ENCODE data around the gene TIAM1. TPM values are rescaled to one million over a fixed set of nuclear protein-coding genes. Genes with fewer than 3 reads are reported as not detected.

TIAM1 gene
- total RNA-seq, 1 experiment from 2014 or later, result 3.7 TPM

DNA sequence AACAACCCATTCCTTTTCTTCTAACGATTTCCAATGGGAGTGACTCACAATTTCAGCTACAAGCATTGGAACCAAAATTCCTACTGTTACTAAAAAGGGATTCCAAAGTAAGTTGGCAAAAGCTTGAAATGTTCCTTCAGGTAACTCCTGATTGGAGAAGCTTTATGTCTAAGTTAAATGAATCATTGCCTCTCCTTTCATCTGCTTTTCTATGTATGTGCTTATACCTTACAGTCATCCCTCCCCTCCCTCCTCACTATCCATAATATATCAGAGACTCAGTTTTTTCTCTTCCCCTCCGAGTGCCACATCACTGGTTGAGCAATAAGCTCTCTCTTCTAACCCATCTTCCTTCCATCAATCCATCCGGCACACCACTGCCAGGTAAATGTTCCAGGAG lies 86.8 kb downstream of the TIAM1 start:
- TF ChIP-seq POLR2AphosphoS5 (IDR thresholded peaks at IDR 0.05; ENCODE audit: low read depth, low read length) (no peak), SIN3A (IDR thresholded peaks at IDR 0.05; ENCODE audit: borderline replicate concordance, insufficient read depth, low read depth, low read length) (no peak), TCF7L2 (IDR thresholded peaks at IDR 0.05; ENCODE audit: low read depth, low read length) (no peak)
- TF ChIP-seq, protein P1, sequence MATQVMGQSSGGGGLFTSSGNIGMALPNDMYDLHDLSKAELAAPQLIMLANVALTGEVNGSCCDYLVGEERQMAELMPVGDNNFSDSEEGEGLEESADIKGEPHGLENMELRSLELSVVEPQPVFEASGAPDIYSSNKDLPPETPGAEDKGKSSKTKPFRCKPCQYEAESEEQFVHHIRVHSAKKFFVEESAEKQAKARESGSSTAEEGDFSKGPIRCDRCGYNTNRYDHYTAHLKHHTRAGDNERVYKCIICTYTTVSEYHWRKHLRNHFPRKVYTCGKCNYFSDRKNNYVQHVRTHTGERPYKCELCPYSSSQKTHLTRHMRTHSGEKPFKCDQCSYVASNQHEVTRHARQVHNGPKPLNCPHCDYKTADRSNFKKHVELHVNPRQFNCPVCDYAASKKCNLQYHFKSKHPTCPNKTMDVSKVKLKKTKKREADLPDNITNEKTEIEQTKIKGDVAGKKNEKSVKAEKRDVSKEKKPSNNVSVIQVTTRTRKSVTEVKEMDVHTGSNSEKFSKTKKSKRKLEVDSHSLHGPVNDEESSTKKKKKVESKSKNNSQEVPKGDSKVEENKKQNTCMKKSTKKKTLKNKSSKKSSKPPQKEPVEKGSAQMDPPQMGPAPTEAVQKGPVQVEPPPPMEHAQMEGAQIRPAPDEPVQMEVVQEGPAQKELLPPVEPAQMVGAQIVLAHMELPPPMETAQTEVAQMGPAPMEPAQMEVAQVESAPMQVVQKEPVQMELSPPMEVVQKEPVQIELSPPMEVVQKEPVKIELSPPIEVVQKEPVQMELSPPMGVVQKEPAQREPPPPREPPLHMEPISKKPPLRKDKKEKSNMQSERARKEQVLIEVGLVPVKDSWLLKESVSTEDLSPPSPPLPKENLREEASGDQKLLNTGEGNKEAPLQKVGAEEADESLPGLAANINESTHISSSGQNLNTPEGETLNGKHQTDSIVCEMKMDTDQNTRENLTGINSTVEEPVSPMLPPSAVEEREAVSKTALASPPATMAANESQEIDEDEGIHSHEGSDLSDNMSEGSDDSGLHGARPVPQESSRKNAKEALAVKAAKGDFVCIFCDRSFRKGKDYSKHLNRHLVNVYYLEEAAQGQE (IDR thresholded peaks at IDR 0.05; ENCODE audit: insufficient read depth in 1 of 2, low read depth in 2 of 2, low read length in 1 of 2), result no peak
- TF ChIP-seq, protein P2, sequence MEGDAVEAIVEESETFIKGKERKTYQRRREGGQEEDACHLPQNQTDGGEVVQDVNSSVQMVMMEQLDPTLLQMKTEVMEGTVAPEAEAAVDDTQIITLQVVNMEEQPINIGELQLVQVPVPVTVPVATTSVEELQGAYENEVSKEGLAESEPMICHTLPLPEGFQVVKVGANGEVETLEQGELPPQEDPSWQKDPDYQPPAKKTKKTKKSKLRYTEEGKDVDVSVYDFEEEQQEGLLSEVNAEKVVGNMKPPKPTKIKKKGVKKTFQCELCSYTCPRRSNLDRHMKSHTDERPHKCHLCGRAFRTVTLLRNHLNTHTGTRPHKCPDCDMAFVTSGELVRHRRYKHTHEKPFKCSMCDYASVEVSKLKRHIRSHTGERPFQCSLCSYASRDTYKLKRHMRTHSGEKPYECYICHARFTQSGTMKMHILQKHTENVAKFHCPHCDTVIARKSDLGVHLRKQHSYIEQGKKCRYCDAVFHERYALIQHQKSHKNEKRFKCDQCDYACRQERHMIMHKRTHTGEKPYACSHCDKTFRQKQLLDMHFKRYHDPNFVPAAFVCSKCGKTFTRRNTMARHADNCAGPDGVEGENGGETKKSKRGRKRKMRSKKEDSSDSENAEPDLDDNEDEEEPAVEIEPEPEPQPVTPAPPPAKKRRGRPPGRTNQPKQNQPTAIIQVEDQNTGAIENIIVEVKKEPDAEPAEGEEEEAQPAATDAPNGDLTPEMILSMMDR (IDR thresholded peaks at IDR 0.05), result no peak
- H3K27ac ChIP-seq (ENCODE audit: low read length), result no peak overlapping the region
- no peaks in the 10 kb centered on the region for H3K9me3 ChIP-seq (ENCODE audit: control insufficient read depth, insufficient read depth, low read depth, low read length)
- no peaks in the 10 kb centered on the region for H3K4me1 ChIP-seq (ENCODE audit: control insufficient read depth, insufficient read depth, low read length)
- POLR2A ChIA-PET, result no interaction called here
- no TSS peak for BruUV-seq (replicated peaks)
- no peak for ATAC-seq
- H3K27me3 ChIP-seq (ENCODE audit: control insufficient read depth, insufficient read depth, low read length), result no peaks in the 10 kb centered on the region
- no peak overlapping the region for H3K4me3 ChIP-seq (ENCODE audit: low read depth in 2 of 2, low read length in 2 of 2)
- DNase-seq (ENCODE audit: low read depth, low spot score), result no peak
- intact Hi-C loops (cut with micrococcal nuclease; ENCODE audit: unreplicated experiment), result no loop called here
- in situ Hi-C loops (cut with HindIII; ENCODE audit: low pct_unique_long_range_greater_than_20kb, low sequenced_read_pairs), result no loop called here
- no peaks in the 10 kb centered on the region for H3K36me3 ChIP-seq (ENCODE audit: control insufficient read depth, insufficient read depth, low read length)
- CTCF ChIA-PET, result no interaction called here

DNA sequence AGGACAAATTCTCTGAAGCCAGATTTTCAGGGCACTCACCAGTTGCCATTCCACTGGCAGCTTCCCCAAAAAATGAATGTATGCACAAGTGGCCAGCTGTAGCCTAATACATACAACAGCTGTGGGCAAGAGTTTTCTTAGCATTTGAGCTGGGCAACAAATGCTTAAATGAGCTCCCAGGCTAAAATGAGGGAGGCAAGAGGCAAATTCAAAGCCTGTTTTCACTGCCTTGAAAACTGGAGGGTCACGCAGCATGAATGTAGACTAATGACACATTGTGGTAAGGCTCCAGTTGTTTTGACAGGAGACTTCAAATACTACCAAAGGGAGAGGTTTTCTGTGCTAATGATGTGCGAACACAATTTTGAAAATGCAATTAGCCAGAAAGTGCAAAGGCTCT lies 88.2 kb downstream of the TIAM1 start:
- no TSS peak for BruUV-seq (replicated peaks)
- ChIA-PET CTCF (no interaction called here), POLR2A (no interaction called here)

More for the DNA sequence above, 88.2 kb downstream of the TIAM1 start:
- no peak overlapping the region for H3K4me3 ChIP-seq (ENCODE audit: low read depth in 2 of 2, low read length in 2 of 2)
- in situ Hi-C loops (cut with HindIII; ENCODE audit: low pct_unique_long_range_greater_than_20kb, low sequenced_read_pairs), result no loop called here
- H3K9me3 ChIP-seq (ENCODE audit: control insufficient read depth, insufficient read depth, low read depth, low read length), result no peaks in the 10 kb centered on the region
- DNase-seq (ENCODE audit: low read depth, low spot score), result no peak
- TF ChIP-seq, protein P1 (IDR thresholded peaks at IDR 0.05; ENCODE audit: insufficient read depth in 1 of 2, low read depth in 2 of 2, low read length in 1 of 2), result no peak
- TF ChIP-seq TCF7L2 (IDR thresholded peaks at IDR 0.05; ENCODE audit: low read depth, low read length) (no peak), SIN3A (IDR thresholded peaks at IDR 0.05; ENCODE audit: borderline replicate concordance, insufficient read depth, low read depth, low read length) (no peak), POLR2AphosphoS5 (IDR thresholded peaks at IDR 0.05; ENCODE audit: low read depth, low read length) (no peak)
- TF ChIP-seq, protein P2 (IDR thresholded peaks at IDR 0.05), result no peak
- H3K4me1 ChIP-seq (ENCODE audit: control insufficient read depth, insufficient read depth, low read length), result no peaks in the 10 kb centered on the region
- intact Hi-C loops (cut with micrococcal nuclease; ENCODE audit: unreplicated experiment), result no loop called here
- H3K36me3 ChIP-seq (ENCODE audit: control insufficient read depth, insufficient read depth, low read length), result no peaks in the 10 kb centered on the region
- no peaks in the 10 kb centered on the region for H3K27me3 ChIP-seq (ENCODE audit: control insufficient read depth, insufficient read depth, low read length)
- ATAC-seq, result no peak
- H3K27ac ChIP-seq (ENCODE audit: low read length), result no peak overlapping the region
